Stimulated activated CD4-positive, alpha-beta T cell treated with anti-CD3 and anti-CD28 coated beads, Interleukin-1b, Interleukin-23, amount 100 ng/mL, for 1 hour (primary cell): ENCODE data around the gene PTPRR.

ENCODE experiments used
- DNase-seq, 2 donors: peaks; one replicate each; pipeline ENCODE4 v3.0.0-alpha.2; 2020; ENCODE audit warnings: low read depth in 2 of 2

Gene PTPRR

DNA sequence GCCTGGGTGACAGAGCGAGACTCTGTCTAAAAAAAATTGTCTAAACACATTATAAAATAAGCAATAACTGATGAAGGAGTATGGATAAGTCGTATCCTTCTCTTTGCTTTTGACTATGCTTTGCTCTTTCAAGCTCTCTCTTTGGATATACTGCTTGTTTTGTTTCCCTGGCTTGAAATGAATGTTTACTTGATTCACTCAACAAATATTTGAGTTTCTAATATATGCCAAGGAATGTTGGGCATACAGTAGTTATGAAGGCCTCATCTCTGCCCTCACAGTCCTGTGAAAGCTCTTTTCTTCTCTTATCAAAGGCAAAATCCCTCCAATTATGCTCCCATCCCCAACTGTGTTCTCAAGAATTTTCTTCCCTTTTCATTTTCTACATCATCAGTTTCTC lies 123.5 kb downstream of the PTPRR start:
- no peak for DNase-seq

DNA sequence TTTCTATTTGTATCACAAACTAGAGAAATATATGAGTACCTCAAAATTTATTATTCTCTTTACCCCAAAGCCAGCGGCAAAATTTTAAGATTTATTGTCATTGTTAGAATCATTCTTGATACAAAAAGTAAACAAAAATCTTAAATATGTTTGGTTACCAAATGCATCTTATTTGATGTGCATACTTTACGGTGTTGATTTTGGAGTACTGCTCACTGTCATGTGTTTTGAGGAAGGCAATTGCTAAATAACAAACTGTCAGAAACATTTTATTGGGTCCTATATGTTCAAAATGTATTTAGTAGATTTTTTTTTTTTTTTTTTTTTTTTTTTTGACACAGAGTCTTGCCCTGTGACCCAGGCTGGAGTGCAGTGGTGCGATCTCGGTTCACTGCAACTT lies 124.9 kb downstream of the PTPRR start:
- DNase-seq = no peak

DNA sequence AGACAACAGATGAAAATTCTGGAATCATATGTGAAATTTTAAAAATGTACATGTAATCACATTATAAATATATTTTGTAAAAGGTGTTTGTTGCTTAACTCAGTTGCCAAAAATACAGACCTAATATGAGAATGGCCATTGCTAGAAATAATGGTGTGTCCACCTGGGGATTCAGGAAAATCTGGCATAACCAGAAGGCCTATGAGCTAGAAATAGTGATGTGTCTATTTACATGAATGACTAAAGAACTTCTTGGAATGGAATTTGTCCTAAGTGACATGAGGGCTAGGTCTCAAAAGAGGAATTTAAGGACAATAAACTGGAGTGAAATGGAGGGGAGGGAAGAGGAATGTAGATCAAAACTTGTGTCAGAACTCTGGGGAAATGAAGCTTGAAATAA lies 126.4 kb downstream of the PTPRR start:
- DNase-seq = no peak

DNA sequence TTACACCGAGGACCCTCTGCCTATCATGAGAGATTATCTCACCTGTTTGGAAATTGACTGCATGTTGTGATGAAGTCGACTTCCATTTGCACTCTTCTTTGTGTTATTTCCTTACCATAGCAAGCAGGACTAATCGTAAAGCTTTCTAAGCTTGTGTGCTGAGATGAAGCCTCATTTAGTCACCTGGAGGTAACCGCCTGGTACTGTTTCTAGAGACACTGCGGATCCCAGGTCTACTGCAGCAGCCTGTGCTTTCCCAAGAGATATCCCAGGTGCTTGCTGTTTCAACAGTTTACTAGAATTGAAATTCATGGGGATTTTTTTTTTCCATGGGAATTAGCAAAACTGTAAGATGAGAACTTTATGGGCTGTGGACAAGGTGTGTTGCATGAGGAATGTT lies 131.8 kb downstream of the PTPRR start:
- DNase-seq = no peak

DNA sequence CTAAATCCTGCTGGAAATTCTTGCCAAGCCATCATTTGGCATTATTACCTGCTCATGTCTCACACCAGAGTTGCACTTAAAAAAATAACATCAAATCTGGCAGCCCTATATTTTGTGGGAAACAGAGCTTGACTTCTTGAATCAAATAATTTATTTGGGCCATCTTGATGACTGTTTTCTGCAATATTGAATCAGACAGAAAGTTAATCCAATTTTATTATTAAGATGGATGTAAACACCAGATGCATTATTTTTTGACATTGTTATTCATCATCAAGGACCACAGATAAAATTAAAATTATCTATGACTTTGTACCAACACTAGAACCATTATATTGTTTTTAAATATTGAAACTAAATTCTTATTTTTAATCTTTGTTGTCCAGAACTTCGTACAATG lies 132.9 kb downstream of the PTPRR start:
- no peak for DNase-seq

DNA sequence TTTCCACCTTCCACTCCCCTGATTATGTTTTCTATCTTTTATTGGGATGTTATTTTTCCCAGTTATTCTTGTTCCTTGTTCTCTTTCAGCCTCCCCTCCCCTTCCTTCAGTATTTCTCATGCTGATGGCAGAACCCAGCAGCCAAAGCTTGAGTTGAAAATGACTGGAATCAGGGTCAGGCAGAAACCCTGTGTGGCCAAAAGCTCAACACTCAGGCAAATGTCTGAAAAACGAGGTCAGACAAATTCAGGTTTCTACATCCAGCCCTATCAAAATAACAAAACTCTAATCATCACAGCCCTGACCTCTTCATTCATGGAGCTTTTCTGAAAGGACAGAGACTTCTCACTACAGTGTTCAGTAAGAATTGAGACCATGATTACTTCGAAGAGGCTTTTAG lies 134.6 kb downstream of the PTPRR start:
- no peak for DNase-seq

DNA sequence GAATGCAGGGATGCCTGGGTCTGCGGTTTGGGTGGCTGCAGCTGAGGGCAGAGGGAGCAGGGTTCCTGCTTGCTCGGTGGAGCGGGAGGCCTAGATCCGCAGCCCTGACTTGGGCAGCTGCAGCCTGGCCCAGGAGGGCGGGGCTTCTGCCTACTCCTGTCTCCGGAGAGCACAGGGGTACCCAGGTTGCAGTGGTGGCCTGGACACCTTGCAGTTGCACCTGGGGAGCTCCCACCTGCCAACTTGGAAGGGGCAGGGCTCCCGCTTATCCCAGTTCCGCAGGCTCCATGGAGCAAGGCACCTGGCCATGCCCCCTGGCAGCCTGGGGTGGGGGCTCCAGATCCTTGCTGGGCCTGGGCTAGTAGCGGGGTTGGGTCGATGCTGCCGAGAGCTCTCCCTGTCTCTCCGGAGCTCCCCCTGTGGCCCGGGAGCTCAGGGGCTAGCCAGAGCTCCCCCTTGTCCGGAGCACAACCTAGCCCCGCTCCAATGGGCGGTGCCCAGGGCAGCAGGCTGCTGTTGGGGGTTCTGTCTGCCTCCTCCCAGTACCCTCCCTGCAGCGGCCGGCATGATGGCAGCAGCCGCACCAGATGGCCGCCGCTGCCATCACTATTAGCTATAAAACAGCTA lies 136.4 kb downstream of the PTPRR start:
- no peak for DNase-seq

DNA sequence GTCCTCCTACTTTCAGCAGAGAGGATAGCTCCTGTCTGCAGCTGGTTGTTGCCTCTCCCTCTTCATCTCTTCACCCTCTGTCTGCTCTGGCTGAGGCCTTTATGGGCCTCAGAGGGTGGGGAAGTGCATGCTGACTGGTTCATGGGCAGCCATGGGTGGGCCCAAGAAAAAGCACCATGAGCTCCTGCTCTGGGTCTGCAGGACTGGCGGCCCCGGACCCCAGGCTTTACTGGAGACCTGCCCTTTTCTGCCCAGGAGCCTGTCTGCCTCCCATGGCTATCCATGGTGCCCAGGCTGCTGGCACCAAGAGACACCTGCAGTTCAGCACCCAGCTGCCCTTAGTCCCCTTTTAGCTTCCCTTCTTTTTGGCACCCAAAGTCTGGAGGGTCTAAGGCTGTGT lies 137.1 kb downstream of the PTPRR start:
- DNase-seq = no peak

DNA sequence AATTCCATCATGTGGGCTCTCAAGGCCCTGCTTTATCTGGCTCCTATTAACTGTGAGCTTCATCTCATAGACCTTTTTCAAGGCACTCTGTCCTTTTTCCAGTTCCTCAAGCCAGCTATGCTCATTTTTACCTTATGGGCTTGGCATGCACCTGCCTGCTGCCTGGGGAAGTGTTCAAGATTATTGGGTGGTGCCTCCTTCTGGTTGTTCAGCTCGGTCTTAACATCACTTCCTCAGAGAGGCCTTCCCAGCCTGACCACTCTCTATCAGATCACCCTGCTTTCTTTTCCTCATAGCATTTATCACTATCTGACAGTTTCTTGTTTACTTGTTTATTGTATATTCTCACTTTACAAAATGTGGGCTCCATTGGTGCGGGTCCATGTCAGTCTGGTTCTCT lies 141.3 kb downstream of the PTPRR start:
- no peak for DNase-seq

DNA sequence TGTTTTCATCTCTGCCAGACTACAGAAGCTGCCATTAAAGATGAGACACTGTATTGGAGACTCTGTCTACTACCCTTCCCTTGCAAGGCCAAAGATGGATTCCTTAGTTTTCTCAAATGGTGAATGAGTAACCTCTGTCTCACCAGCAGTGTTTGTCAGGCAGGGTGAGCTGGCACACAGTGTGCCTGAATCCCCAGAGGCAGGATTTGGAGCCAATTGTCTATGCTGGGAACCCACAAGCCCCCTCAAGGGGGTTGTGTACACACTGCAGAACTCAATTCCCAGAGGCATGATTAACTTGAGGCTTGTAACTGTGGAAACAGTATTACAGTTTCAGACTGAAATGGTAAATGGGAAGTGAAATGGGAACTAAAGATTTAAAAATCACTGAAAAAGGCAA lies 146.5 kb downstream of the PTPRR start:
- no peak for DNase-seq

DNA sequence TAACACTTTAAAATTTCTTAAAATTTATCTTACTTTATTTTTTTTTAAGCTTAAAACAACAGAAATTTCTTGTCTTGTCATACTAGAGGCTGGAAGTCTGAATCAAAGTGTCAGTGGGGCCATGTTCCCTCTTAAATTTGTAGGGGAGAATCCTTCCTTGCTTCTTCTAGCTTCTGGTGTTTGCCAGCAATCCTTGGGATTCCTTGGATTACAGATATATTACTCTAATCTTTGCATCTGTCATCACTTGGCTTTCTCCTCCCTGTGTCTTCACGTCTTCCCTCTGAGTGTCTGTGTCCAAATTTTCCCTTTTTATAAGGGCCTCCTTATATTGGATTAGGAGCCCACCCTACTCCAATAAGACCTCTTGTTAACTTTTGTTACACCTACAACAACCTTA lies 147.7 kb downstream of the PTPRR start:
- no peak for DNase-seq

DNA sequence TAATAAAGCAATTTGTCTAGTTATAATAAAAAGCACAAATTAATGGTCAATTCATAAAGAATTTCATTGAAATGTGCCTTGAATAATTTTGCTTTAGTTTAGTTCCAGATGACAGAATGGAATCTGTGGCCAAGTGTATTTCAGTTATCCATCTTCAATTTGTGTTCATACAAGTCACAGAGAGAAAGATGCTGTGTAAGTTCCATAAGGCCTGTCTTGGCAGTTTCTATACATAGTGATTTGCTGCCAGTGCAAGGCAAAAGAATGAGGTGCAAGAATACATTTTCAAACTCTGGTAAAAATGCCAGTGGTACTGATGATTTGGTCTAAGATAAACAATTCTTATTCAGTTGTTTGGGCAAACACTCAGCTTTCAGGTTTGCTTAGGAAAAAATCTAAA lies 149.0 kb downstream of the PTPRR start:
- no peak for DNase-seq

DNA sequence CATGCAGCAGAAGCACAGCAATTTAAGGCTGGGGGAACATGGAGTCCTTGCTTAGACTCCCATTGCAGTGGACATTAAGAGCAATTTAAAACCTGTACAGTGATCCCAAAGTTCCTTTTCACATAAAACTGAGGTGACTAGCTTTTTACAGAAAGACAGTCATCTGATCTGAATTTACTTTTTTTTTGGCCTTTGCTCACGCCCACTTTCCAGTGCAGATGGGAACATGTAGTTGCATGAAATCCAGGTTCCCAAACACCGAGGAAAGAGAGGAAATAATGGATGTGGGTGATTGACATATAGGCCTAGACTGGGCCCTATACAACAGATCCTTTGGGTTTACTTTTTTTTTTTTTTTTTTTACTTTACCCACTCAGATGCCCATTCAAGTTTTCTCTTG lies 156.9 kb downstream of the PTPRR start:
- DNase-seq = no peak

DNA sequence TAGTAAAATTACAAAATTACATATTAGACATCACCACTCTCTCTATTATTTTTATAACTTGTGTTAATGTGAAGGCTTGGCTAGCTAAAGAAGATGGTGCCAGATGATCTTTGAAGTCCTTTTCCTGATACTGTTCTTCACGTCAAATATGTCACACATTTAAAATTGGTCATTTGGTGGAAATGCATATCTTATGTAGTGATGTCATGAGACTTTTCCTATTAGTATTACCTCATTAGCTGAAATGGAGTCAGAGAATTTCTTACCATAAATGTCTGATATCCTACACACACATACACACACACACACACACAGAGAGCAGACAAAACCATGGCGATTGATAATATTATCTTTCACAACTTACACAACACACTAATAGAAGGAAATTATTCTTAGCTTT lies 158.5 kb downstream of the PTPRR start:
- no peak for DNase-seq

DNA sequence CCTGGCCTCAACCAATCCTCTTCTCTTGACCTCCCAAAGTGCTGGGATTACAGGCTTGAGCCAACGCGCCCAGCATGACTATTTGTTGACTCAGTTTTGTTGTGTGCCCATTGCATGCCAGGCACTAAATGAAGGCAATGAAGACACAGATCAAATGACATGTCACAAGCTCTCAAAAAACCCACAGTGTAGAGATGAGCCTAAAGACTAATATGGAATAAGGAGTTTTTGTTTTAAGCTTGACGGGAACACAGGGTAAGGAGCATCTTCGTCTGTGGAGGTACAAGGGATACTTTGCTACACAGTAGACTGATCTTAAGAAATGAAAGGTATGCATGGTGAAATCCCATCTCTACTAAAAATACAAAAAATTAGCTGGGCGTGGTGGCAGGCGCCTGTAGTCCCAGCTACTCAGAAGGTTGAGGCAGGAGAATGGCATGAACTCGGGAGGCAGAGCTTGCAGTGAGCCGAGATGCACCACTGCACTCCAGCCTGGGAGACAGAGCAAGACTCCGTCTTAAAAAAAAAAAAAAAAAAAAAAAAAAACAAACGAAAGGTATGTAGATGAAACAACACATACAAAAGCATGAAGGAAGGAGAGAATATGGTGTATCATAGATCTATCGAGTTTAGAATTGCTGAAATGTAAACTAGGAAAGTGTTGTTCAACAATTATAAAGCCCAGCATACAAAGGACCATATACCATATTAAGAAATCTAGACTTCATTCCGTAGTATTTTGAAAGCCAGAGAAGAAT lies 161.2 kb downstream of the PTPRR start:
- no peak for DNase-seq

DNA sequence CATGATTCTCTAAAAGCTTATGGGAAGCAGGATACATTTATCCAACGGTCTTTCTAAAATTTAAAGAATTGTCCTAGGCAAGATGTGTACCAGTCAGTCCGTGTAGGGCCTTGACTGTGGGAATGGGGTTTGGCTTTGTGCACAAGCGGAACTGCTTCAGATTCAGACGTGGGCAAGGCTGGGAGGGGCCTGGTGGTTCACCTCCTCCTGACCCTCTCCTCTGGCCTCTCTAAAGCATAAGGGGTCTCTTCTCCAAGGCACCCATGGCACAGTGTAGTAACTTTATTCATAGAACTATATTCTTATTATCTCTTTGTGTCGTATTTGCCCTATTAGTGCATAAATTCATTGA lies 162.1 kb downstream of the PTPRR start:
- DNase-seq = no peak

DNA sequence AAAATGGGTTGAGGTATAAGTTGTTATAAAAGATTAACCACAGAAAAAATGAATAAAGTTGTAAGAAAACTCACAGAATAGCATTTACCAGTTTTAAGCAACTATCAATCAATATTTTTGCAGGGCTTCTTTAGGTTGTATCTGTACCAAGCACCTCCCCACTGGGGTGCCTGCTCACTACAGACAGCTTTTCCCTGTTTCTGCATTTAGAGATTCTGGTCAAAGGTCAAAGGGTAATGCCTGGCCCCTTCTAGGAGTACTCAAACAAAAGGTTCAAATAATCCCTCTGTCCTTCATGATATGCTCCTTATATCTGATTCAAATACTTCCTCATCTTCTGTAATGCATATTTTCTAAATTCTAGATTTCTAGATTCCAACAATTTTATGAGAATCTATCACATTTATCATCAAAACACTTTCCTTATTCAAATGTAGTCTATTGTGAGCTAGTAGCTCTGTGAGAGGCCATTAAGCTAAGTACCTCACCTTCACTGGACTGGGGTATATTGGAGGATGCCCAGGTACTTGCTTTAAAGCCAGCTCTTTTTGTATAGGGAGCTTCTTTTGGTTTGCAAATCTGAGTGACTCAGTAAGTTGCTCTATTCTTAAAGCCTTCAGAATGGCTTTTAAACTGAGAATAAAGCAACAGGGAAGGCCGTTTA lies 162.6 kb downstream of the PTPRR start:
- DNase-seq = no peak

DNA sequence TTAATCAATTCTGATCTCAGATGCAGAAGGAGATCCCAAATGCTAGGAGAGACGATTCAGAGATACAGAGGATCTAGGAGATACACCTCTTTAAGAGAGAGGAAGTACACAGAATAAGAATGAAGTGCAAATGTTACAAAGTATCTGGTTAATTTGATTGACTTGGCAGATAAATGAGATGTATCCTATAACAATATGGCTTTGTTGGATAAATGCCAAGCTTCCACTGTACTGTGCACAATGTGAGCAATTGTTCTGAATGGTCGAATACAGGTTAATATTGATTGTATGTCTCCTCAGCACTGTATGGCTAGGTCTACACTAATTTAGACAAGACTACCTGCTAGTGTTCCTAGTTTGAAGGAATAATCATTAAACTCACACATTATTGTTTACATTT lies 163.7 kb downstream of the PTPRR start:
- no peak for DNase-seq

DNA sequence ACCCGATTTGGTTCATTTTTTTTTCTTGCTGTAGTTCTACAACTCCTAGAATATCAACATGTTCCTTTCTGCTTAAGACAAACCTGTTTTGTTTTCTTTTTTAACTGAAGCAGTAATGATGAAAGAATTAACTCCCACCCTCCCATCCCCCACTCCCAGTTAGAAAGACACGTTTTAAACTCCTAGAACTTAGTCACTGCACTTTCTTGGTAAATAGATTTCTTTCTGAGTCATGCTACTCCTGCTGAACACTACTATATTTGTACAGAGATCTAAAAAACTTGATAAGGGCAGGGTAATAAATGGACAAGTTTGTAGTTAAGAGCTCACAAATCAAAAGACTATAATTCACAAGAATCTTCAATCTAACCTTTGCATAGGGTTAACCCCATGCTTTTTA lies 164.4 kb downstream of the PTPRR start:
- no peak for DNase-seq

DNA sequence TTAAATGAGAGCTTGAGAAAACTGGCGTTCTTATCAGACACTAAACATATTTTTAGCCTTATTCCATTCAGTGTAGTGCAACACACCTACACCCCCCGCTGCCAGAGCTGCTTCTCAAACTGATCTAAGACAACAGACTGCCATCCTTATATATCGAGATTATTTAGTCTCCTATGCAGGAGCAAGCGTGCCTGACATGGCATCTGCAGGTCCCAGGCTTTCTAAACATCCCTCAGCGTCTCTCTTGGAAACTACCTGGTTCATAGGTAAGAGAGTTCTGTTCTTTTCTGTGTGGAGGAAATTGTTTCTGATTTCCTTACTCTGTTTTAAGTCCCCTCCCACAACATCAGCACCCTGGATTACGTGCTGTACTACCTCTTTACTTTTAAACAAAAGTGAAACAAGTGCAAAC lies 166.2 kb downstream of the PTPRR start:
- no peak for DNase-seq

DNA sequence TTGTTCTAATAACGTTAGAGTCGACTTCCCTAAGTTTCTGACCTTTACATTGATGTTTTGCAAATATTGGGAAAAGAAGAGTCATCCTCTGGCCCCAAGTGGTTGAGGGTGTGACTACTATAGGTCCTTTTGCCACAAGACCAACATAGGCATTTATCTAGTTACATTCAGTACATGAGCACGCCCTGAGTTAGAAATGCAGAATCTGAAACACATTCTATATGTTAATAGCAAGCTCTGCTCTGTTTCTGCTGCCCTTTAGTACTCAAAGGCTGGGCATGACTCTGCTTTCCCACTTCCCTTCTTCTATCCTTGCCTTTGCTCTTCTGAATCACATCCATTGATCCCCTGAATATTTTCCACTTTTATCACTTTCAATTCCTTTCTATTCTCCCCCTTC lies 168.2 kb downstream of the PTPRR start:
- DNase-seq = no peak

DNA sequence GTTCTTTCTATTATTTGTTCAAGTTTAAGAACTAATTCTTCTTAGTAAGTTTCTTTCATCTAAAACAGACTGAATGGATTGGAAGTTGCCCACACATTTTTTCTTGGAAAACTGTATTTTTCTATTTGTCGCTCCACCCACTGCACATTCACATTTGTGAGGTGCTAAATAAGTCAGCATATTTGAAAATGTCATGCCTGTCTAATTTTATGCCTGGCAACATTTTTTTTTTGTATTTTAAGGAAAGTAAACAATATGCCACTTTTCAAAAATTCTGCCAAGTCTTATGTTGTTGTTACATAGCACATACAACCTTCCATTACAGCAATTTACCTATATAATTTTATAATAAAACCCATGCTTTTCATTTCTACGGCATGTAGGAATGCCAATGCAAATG lies 170.6 kb downstream of the PTPRR start:
- no peak for DNase-seq

DNA sequence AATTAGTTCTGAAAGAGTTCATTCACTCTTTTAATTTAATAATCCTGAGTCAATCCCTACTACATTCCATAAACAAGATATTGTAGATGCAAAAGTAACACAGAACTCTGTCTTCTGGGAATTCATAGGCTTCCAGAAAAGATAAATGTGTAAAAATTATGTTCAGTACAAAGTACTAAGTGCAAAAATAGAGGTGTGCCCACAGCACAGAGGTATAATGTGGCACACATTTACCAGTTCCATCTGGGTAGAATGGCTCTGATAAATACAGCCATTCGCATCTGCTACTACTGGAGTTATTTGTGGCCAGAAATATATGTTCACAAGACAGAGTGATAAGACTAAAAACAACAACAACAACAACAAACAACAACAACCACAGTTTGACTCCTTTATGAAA lies 171.7 kb downstream of the PTPRR start:
- no peak for DNase-seq
